Stimulated activated CD8-positive, alpha-beta memory T cell treated with anti-CD3 and anti-CD28 coated beads, Interleukin-12 subunit alpha, Interleukin-12 subunit beta, amount 100 ng/mL, for 24 hours (primary cell): ENCODE results near the gene TSPOAP1.

Experiments
- DNase-seq: peaks from one replicate; pipeline ENCODE4 v3.0.0-alpha.2; 2020; ENCODE audit errors: extremely low read depth

The TSPOAP1 gene

GRCh38 chr17:58304750-58305486 is 23.7 kb downstream of the TSPOAP1 start:
- no peak for DNase-seq

GRCh38 chr17:58303971-58304749 is 24.4 kb downstream of the TSPOAP1 start:
- DNase-seq = no peak

GRCh38 chr17:58302919-58303585 is 25.5 kb downstream of the TSPOAP1 start:
- DNase-seq = no peak

- DNase-seq = no peak
These were observed 26.2 kb downstream of the TSPOAP1 start for GRCh38 chr17:58302171-58302918.

GRCh38 chr17:58301504-58302150 is 27.0 kb downstream of the TSPOAP1 start:
- DNase-seq = no peak

GRCh38 chr17:58300336-58300735 is 28.3 kb downstream of the TSPOAP1 start:
- no peak for DNase-seq

- no peak for DNase-seq
These were observed 34.6 kb downstream of the TSPOAP1 start for GRCh38 chr17:58294034-58294433.

GRCh38 chr17:58291246-58291645 is 37.3 kb downstream of the TSPOAP1 start:
- no peak for DNase-seq

- no peak for DNase-seq
These were observed 38.7 kb downstream of the TSPOAP1 start for GRCh38 chr17:58289869-58290268.

GRCh38 chr17:58285422-58285810 is 43.2 kb downstream of the TSPOAP1 start:
- no peak for DNase-seq

- no peak for DNase-seq
These were observed 43.8 kb downstream of the TSPOAP1 start for GRCh38 chr17:58284613-58285421.

GRCh38 chr17:58283674-58284612 is 44.7 kb downstream of the TSPOAP1 start:
- DNase-seq = no peak

- no peak for DNase-seq
These were observed 46.2 kb downstream of the TSPOAP1 start for GRCh38 chr17:58282442-58282841.

GRCh38 chr17:58281511-58282011 is 47.0 kb downstream of the TSPOAP1 start:
- DNase-seq = no peak

- DNase-seq = no peak
These were observed 47.9 kb downstream of the TSPOAP1 start, which contains the start of gene MPO for GRCh38 chr17:58280480-58281217. Gene MPO, minus strand, starts transcription at chr17:58280935. Its CDS starts 177 bp downstream, at chr17:58280758.

- DNase-seq = no peak
These were observed 48.7 kb downstream of the TSPOAP1 start for GRCh38 chr17:58279736-58280479.

GRCh38 chr17:58279016-58279711 is 49.4 kb downstream of the TSPOAP1 start:
- DNase-seq = no peak
